Measurements from ENCODE around the gene EXOG. TPM values are rescaled to one million over a fixed set of nuclear protein-coding genes. Genes with fewer than 3 reads are reported as not detected.

EXOG gene
- polyA plus RNA-seq, 1 experiment = 19.3 TPM

DNA sequence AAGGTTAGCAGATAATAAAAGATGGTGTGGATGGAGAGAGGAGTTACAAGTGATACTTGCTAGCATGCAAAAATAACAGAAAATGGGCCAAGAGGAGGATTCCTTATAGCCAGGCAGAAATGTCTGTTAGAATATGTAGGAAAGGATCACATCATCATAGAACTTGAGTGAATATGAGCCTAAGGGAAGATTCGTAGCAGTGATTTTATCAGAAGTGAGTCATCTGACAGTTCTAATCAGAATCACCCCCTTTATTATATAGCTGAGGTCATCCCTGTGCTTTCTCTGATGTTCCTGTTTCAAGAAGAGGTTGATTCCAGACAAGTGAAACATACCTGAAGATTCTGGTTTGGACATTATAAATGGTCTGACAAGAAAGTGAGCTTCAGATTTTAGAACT, 22.9 kb downstream of the EXOG start:
- no peak for DNase-seq (ENCODE audit: low read depth, low spot score)

DNA sequence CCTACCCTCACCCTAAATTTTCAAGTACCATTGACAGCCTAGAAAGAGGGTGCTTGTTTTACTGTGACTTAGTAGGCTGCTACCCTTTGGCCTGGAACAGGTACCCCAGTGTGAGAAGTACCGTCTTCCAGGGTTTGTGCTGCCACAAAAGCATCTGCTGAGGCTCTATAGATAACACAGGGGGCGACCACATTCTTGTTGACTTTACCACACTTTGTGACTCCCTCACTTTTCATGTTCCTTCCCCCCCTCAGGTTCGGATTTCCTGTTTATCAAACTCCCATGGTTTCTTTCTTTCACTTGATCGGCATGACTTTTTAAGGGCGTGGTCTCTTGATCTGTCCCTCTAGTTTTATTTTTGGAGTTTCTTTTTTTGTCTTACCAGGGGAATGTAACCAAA, 23.5 kb downstream of the EXOG start:
- TF ChIP-seq, protein P1, sequence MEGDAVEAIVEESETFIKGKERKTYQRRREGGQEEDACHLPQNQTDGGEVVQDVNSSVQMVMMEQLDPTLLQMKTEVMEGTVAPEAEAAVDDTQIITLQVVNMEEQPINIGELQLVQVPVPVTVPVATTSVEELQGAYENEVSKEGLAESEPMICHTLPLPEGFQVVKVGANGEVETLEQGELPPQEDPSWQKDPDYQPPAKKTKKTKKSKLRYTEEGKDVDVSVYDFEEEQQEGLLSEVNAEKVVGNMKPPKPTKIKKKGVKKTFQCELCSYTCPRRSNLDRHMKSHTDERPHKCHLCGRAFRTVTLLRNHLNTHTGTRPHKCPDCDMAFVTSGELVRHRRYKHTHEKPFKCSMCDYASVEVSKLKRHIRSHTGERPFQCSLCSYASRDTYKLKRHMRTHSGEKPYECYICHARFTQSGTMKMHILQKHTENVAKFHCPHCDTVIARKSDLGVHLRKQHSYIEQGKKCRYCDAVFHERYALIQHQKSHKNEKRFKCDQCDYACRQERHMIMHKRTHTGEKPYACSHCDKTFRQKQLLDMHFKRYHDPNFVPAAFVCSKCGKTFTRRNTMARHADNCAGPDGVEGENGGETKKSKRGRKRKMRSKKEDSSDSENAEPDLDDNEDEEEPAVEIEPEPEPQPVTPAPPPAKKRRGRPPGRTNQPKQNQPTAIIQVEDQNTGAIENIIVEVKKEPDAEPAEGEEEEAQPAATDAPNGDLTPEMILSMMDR (IDR thresholded peaks at IDR 0.05; ENCODE audit: low read depth, low read length) = no peak
- ChIA-PET POLR2A (no interaction called here), CTCF (interaction anchor here (0.6 to 11.6 kb wide), 11 partner anchors 10 to 509 kb away, joined by 3 to 263 read pairs (median 52); partner anchors contain the start of gene EXOG)
- Histone ChIP-seq H3K27me3 (ENCODE audit: control insufficient read depth, insufficient read depth, low read length) (no peaks in the 10 kb centered on the region), H3K27ac (ENCODE audit: low read depth, low read length) (no peak overlapping the region), H3K9me3 (ENCODE audit: control insufficient read depth, insufficient read depth, low read length) (no peaks in the 10 kb centered on the region), H3K4me3 (ENCODE audit: low read depth, low read length) (no peak overlapping the region)
- DNase-seq (ENCODE audit: low read depth, low spot score) = no peak

More for the DNA sequence above, 22.9 kb downstream of the EXOG start:
- ChIA-PET CTCF (interaction anchor here (0.6 to 11.6 kb wide), 7 partner anchors 23 to 510 kb away, joined by 3 to 263 read pairs (median 52); partner anchors contain the start of gene EXOG), POLR2A (interaction anchor here (0.5 kb wide), 1 partner anchor 22 kb away, joined by 4 read pairs; no protein-coding TSS in a partner anchor)
- Histone ChIP-seq H3K4me3 (ENCODE audit: low read depth, low read length) (no peak overlapping the region), H3K27me3 (ENCODE audit: control insufficient read depth, insufficient read depth, low read length) (no peaks in the 10 kb centered on the region), H3K9me3 (ENCODE audit: control insufficient read depth, insufficient read depth, low read length) (no peaks in the 10 kb centered on the region), H3K27ac (ENCODE audit: low read depth, low read length) (no peak overlapping the region)
- TF ChIP-seq, protein P1 (IDR thresholded peaks at IDR 0.05; ENCODE audit: low read depth, low read length) = no peak

DNA sequence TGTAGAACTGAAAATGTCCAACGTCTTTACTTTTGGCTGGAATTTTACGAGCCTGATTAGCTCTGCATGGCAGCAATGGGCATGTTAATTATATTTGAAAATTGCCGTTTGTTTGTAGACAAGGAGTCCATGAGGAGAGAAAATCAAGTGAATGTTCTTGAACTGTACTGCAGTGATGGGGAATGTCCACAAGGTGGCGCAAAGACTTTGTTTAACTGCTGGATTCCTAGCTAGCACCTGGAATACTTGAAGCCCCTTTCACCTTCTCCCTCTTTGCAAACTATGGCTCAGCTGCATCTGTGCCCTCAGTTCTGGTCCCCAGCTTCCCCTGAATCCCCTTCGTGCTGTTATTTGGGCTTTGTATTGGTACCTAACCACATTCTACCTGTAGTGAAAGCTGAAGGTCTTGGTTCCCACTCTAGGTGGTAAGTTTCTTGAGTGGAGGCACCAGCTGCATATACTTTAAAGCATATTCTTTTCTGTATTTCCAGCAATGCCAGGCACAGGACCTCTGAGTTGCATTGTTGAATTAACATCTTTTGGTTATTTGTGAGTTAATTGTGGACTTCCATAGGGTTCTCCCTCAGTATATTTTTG, 25.3 kb downstream of the EXOG start:
- CTCF ChIA-PET = interaction anchor here (0.6 to 11.6 kb wide), 56 partner anchors 8 to 1530 kb away, joined by 3 to 263 read pairs (median 5); partner anchors contain the start of genes EXOG and OXSR1
- no peak overlapping the region for H3K4me3 ChIP-seq (ENCODE audit: low read depth, low read length)
- POLR2A ChIA-PET = interaction anchor here (0.6 to 0.9 kb wide), 2 partner anchors 19 to 139 kb away, joined by 3 to 4 read pairs; no protein-coding TSS in a partner anchor
- no peaks in the 10 kb centered on the region for H3K9me3 ChIP-seq (ENCODE audit: control insufficient read depth, insufficient read depth, low read length)
- no peaks in the 10 kb centered on the region for H3K27me3 ChIP-seq (ENCODE audit: control insufficient read depth, insufficient read depth, low read length)
- peak; percentile 49 for DNase-seq (ENCODE audit: low read depth, low spot score)
- TF ChIP-seq, protein P1 (IDR thresholded peaks at IDR 0.05; ENCODE audit: low read depth, low read length) = peak; percentile 88
- no peak overlapping the region for H3K27ac ChIP-seq (ENCODE audit: low read depth, low read length)

DNA sequence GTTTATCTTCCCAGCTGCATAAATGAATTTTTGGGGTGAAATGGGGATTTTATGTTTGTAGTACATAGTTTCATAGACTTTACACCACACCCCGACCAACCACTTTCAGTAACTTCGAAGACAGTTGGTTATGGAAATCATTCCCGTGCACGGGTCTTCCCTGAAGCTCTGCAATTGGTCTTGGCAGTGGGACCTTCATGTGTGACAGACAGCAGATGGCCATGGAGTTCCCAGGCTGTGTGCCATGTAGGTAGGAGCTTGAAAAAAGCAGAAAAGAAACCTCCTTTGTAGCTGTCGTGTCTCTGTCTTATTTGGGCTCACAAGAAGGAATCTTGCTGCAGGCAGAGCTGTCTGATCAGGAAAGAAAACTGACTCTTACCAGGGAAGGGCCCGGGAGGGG, 25.9 kb downstream of the EXOG start:
- no peak for DNase-seq (ENCODE audit: low read depth, low spot score)
- CTCF ChIA-PET = interaction anchor here (0.9 to 11.6 kb wide), 45 partner anchors 8 to 510 kb away, joined by 3 to 263 read pairs (median 6); partner anchors contain the start of genes EXOG and OXSR1
- H3K27me3 ChIP-seq (ENCODE audit: control insufficient read depth, insufficient read depth, low read length) = no peaks in the 10 kb centered on the region
- H3K27ac ChIP-seq (ENCODE audit: low read depth, low read length) = no peak overlapping the region
- POLR2A ChIA-PET = interaction anchor here (0.9 kb wide), 1 partner anchor 18 kb away, joined by 3 read pairs; no protein-coding TSS in a partner anchor
- TF ChIP-seq, protein P1 (IDR thresholded peaks at IDR 0.05; ENCODE audit: low read depth, low read length) = no peak
- H3K4me3 ChIP-seq (ENCODE audit: low read depth, low read length) = no peak overlapping the region
- no peaks in the 10 kb centered on the region for H3K9me3 ChIP-seq (ENCODE audit: control insufficient read depth, insufficient read depth, low read length)

DNA sequence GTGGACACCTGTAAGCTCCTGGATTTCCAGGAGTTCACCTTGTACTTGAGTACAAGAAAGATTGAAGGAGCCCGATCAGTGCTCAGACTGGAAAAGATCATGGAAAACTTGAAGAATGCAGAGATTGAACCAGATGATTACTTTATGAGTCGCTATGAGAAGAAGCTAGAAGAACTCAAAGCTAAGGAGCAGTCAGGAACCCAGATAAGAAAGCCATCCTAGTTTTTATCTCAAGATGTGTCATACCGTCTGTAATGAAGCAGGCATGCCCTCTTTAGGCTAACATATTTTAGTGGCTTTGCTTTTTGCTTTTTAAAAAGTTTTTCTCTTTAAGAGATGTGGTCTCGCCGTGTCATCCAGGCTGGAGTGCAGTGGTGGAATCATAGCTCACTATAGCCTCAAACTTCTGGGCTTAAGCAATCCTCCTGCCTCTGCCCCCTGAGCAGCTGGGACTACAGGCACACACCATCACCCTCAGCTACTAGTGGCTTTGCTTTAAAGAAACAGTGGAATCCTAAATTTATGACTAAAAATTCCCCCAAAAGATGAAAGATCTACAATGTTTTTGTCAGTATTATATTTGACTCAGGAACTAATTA, 28.1 kb downstream of the EXOG start:
- Histone ChIP-seq H3K27ac (ENCODE audit: low read depth, low read length) (no peak overlapping the region), H3K9me3 (ENCODE audit: control insufficient read depth, insufficient read depth, low read length) (no peaks in the 10 kb centered on the region), H3K27me3 (ENCODE audit: control insufficient read depth, insufficient read depth, low read length) (no peaks in the 10 kb centered on the region), H3K4me3 (ENCODE audit: low read depth, low read length) (no peak overlapping the region)
- ChIA-PET POLR2A (no interaction called here), CTCF (interaction anchor here (0.9 to 11.6 kb wide), 8 partner anchors 15 to 506 kb away, joined by 3 to 263 read pairs (median 93); partner anchors contain the start of gene EXOG)
- no peak for DNase-seq (ENCODE audit: low read depth, low spot score)
- TF ChIP-seq, protein P1 (IDR thresholded peaks at IDR 0.05; ENCODE audit: low read depth, low read length) = no peak

Measured in AG04450 (cell line).